GM13977 (cell line): ENCODE results near the gene UBXN6.

ENCODE experiments used
- DNase-seq: peaks from one replicate; pipeline ENCODE4 v3.0.0; 2012; ENCODE audit warnings: low spot score
- CTCF ChIP-seq: IDR thresholded peaks from 2 replicates; pipeline ENCODE4 v1.5.1; 2012; ENCODE audit warnings: mild to moderate bottlenecking, control low read depth; ENCODE audit not compliant: insufficient read depth; ENCODE audit errors: extremely low read depth, missing control alignments
- in situ Hi-C: fragments of 300-500 bp; cut with MboI; formaldehyde crosslinking; loops from one replicate; pipeline ENCODE4 v1.12.0; 2022; ENCODE audit warnings: low sequenced_read_pairs, low pct_unique_long_range_greater_than_20kb, mixed read lengths, inconsistent platforms; ENCODE audit not compliant: unreplicated experiment

The UBXN6 gene

DNA sequence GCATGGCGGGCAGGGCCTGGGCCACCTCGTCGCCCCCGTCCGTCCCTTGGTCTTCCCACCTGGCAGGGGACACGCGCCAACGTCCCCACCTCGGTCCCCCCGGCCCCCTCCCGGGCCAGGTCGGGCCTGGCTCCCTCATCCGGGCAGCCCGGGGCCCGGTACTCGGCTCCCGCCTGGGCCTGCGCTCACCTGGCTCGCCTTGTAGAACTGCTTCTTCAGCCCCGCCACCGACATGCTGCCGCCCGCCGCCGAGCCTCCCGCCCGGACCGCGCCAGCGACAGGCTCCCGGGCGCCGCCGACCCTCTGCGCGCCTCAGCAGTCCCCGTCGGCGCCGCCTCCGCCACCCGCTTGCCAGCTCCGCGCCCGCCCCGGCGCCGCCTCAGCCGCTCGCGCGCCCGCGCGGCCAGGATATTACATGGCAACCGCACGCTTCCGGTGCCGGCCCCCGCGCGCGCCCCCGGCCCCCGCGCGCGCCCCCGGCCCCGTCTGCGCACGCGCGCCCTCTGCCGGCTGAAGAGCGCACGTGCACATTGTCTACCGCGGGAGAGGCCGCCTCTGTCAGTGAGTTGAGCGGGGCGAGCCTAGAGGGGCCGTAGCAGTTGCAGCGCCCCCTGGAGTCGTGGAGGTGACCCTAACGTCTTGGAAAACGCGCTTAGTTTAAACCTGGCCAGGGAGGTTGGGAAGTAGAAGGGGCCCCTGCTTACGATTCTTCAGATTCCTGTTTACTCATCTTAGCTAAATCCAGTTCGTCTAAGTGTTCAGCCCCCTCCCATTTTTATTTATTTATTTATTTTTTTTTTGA, 57.3 kb downstream of the UBXN6 start, which contains the start of gene SH3GL1:
SH3GL1 (minus strand) TSS at position 413 of the 802 bp plus-strand sequence; CDS start at position 234, 179 bp downstream.
- peak; percentile 95 for DNase-seq
- TF ChIP-seq CTCF, result peak; percentile 99
- in situ Hi-C loops, result no loop called here

DNA sequence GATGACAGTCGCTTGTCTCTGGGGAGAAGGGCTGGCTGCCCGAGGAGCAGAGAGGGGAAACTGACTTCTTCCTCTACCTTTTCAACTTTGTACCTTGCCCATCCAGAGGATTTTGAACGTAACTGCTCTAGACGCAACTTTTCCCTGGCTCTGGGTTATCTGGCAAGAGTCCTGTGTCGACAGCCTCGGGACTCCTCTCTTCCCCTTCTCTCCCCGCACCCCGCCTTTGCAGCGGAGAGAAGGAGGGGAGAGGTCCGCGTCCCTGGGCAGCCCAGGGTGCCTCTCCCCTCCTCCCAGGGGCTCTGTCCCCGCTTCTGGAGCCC, 57.8 kb downstream of the UBXN6 start:
- no peak for DNase-seq
- in situ Hi-C loops, result no loop called here
- no peak for TF ChIP-seq CTCF

DNA sequence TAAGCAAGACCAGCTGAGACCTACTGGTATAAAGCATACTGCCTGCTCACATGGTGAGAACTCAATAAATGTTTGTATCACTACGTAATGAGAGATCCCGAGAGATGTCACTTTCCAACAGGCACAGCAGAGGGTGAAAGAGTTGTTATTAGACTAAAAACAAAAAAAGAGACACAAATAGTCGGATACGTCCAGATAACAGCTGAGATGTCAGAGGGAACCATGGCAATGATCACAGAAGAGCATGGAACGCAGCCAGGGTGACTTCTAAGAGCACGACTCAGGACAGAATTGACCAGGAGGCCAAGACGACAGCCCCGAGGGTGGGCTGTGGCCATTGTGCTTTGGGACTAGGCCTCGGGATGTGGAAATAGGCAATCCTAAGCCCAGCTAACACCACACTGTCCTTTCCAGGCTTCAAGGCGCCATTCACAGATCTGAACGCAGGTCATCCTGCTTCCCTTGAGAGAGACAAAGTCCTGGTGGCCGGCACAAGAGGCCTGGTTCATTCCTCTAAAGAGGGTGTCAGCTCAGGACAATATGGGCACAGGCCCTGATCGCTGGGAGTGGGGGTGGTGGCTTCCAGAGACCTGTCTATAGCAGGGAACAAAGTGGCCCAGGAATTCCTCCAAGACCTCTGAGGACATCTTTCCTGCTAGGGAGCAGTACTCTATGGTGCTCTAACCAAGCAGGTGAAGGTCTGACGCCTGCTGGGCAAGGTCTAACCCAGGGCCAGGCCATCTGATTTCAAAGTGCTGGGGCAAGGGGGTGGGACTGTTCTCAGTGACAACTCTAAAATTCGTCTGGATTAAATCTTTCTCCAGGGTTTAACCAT, 60.4 kb downstream of the UBXN6 start:
- no peak for DNase-seq
- TF ChIP-seq CTCF, result no peak
- in situ Hi-C loops, result no loop called here
